Upper lobe of left lung (tissue), 6 donors: ENCODE data around the gene SH2D2A. TPM values are rescaled to one million over a fixed set of nuclear protein-coding genes. Genes with fewer than 3 reads are reported as not detected.

Experiments
- ATAC-seq, 2 donors: fragments of 200-7000 bp; cut with Tn5 transposase; one replicate each; pipeline ENCODE4 v1.9.1; 2022; ENCODE audit warnings: mild to moderate bottlenecking in 2 of 2, moderate library complexity in 2 of 2; ENCODE audit not compliant: low FRiP score in 2 of 2
- DNase-seq, 2 donors: peaks; one replicate each; pipeline ENCODE4 v3.0.0-alpha.2; 2019 to 2020
- H3K27ac ChIP-seq, 4 donors: fragments of 200-600 bp; sonication (generic); one replicate each; pipeline ENCODE4 v1.5.1; 2016 to 2019
- H3K27me3 ChIP-seq, 4 donors: fragments of 200-600 bp; sonication (generic); one replicate each; pipeline ENCODE4 v1.5.1; 2017 to 2019
- H3K36me3 ChIP-seq, 4 donors: fragments of 200-600 bp; sonication (generic); one replicate each; pipeline ENCODE4 v1.5.1; 2016 to 2019
- H3K4me1 ChIP-seq, 4 donors: fragments of 200-600 bp; sonication (generic); one replicate each; pipeline ENCODE4 v1.5.1; 2018 to 2019
- H3K4me3 ChIP-seq, 4 donors: fragments of 200-600 bp; sonication (generic); one replicate each; pipeline ENCODE4 v1.5.1; 2017 to 2019; ENCODE audit warnings: mild to moderate bottlenecking in 2 of 4, moderate library complexity in 1 of 4
- H3K9me3 ChIP-seq, 4 donors: fragments of 200-600 bp; sonication (generic); one replicate each; pipeline ENCODE4 v1.5.1; 2018 to 2019
- CTCF ChIP-seq, 6 experiments: fragments of 450-650 bp in 4 of 6; fragments of 200-600 bp in 2 of 6; sonication (generic) in 2 of 6; IDR thresholded peaks; one replicate each; pipeline ENCODE4 v1.5.1; 2016 to 2019; ENCODE audit warnings: antibody characterized with exemption in 6 of 6
- EP300 ChIP-seq, 4 donors: sonication (generic); formaldehyde crosslinking; IDR thresholded peaks; one replicate each; pipeline ENCODE4 v1.5.1; 2017; ENCODE audit warnings: antibody characterized with exemption in 4 of 4, control low read depth in 2 of 4
- POLR2A ChIP-seq, 4 donors: fragments of 450-650 bp; IDR thresholded peaks; one replicate each; pipeline ENCODE4 v1.5.1; 2016 to 2017; ENCODE audit warnings: antibody characterized with exemption in 4 of 4, mild to moderate bottlenecking in 2 of 4
- POLR2AphosphoS5 ChIP-seq, 2 donors: sonication (generic); formaldehyde crosslinking; IDR thresholded peaks; one replicate each; pipeline ENCODE4 v1.5.1; 2017; ENCODE audit warnings: antibody characterized with exemption in 2 of 2
- WGBS, 2 donors: methylation state at CpG; one replicate each; pipeline ENCODE4 v1.1.5; 2017 to 2018; 5-methylcytosine and 5-hydroxymethylcytosine counted together
- total RNA-seq, 6 donors: library from RNA; depleted of rRNA in 4 of 6; stranded (reverse); fragments of >200 nt in 4 of 6; gene quantifications; one replicate each; pipeline versions ENCODE4 v1.1.0 to v1.2.1, GENCODE V29; 2016 to 2021
- donor health status: DM: no; HTN: no; CAD: no; lungs with moderate emphysema.
- donor health status: DM: no; HTN: yes; CAD: no; lungs with severe emphysema.

The SH2D2A gene
- total RNA-seq, 6 donors from 2014 or later, result 2.3 to 8.4 (median 5.0) TPM

- 92 to 93% methylated on average over 5 of the region's 5 CpGs for WGBS, 2 donors
- Histone ChIP-seq H3K36me3 (peaks cover 47 to 99% (median 87%) of the 10 kb centered on the region in 4 donors), H3K27ac (no peak overlapping the region), H3K4me1 (no peaks in the 10 kb centered on the region), H3K4me3 (no peak overlapping the region), H3K27me3 (no peaks in the 10 kb centered on the region), H3K9me3 (no peaks in the 10 kb centered on the region)
- no peak for DNase-seq
- TF ChIP-seq POLR2A (IDR thresholded peaks at IDR 0.05) (no peak), CTCF (IDR thresholded peaks at IDR 0.05) (no peak), POLR2AphosphoS5 (IDR thresholded peaks at IDR 0.05) (no peak), EP300 (IDR thresholded peaks at IDR 0.05) (no peak)
- no peak for ATAC-seq
These were observed 21.3 kb downstream of the SH2D2A start for GRCh38 chr1:156795374-156795733.

GRCh38 chr1:156794506-156795373 lies 21.9 kb downstream of the SH2D2A start:
- no peaks in the 10 kb centered on the region for H3K9me3 ChIP-seq
- WGBS, 2 donors, result 73 to 79% methylated on average over 7 of the region's 7 CpGs
- ATAC-seq (no peak), DNase-seq (no peak)
- peaks cover 47 to 93% (median 82%) of the 10 kb centered on the region in 4 donors for H3K36me3 ChIP-seq
- H3K4me1 ChIP-seq, result no peaks in the 10 kb centered on the region
- no peak overlapping the region for H3K4me3 ChIP-seq
- H3K27me3 ChIP-seq, result no peaks in the 10 kb centered on the region
- TF ChIP-seq POLR2AphosphoS5 (IDR thresholded peaks at IDR 0.05), result no peak
- TF ChIP-seq EP300 (IDR thresholded peaks at IDR 0.05), result no peak
- TF ChIP-seq POLR2A (IDR thresholded peaks at IDR 0.05), result no peak
- no peak for TF ChIP-seq CTCF (IDR thresholded peaks at IDR 0.05)
- H3K27ac ChIP-seq, result no peak overlapping the region

- no peak overlapping the region for H3K4me3 ChIP-seq
- peaks cover 30 to 89% (median 61%) of the 10 kb centered on the region in 4 donors for H3K36me3 ChIP-seq
- ATAC-seq (no peak), DNase-seq (no peak)
- H3K27me3 ChIP-seq, result no peaks in the 10 kb centered on the region
- TF ChIP-seq POLR2AphosphoS5 (IDR thresholded peaks at IDR 0.05), result no peak
- TF ChIP-seq EP300 (IDR thresholded peaks at IDR 0.05), result no peak
- TF ChIP-seq POLR2A (IDR thresholded peaks at IDR 0.05), result no peak
- no peak for TF ChIP-seq CTCF (IDR thresholded peaks at IDR 0.05)
- no peak overlapping the region for H3K27ac ChIP-seq
- 95 to 98% methylated on average over 4 of the region's 4 CpGs for WGBS, 2 donors
- no peaks in the 10 kb centered on the region for H3K4me1 ChIP-seq
- no peaks in the 10 kb centered on the region for H3K9me3 ChIP-seq
These were observed 26.9 kb downstream of the SH2D2A start for GRCh38 chr1:156789621-156790318.

GRCh38 chr1:156788136-156788535 lies 28.5 kb downstream of the SH2D2A start:
- WGBS, 2 donors, result 91 to 98% methylated on average over 2 of the region's 2 CpGs
- no peak for ATAC-seq
- peaks cover 30 to 87% (median 56%) of the 10 kb centered on the region in 4 donors for H3K36me3 ChIP-seq

More at GRCh38 chr1:156788136-156788535, 28.5 kb downstream of the SH2D2A start:
- Histone ChIP-seq H3K9me3 (no peaks in the 10 kb centered on the region), H3K4me1 (no peaks in the 10 kb centered on the region), H3K27ac (no peak overlapping the region), H3K4me3 (no peak overlapping the region), H3K27me3 (no peaks in the 10 kb centered on the region)
- DNase-seq, result no peak
- no peak for TF ChIP-seq POLR2A (IDR thresholded peaks at IDR 0.05)
- TF ChIP-seq POLR2AphosphoS5 (IDR thresholded peaks at IDR 0.05), result no peak
- TF ChIP-seq EP300 (IDR thresholded peaks at IDR 0.05), result no peak
- no peak for TF ChIP-seq CTCF (IDR thresholded peaks at IDR 0.05)
